ENCODE data around the gene TBXAS1. TPM values are rescaled to one million over a fixed set of nuclear protein-coding genes. Genes with fewer than 3 reads are reported as not detected.
A peak's percentile ranks its signal among the peaks of the same experiment; 100 is the strongest.

The TBXAS1 gene
- total RNA-seq, 1 donor from 2014 or later: 65.4 TPM

GRCh38 chr7:140055833-140056232 is 226.8 kb downstream of the TBXAS1 start:
- DNase-seq: no peak
- Histone ChIP-seq H3K9me3 (no peaks in the 10 kb centered on the region), H3K27ac (no peak overlapping the region), H3K4me3 (no peak overlapping the region), H3K27me3 (no peaks in the 10 kb centered on the region), H3K36me3 (peaks cover 37% of the 10 kb centered on the region), H3K4me1 (peaks cover 41% of the 10 kb centered on the region)
- no peak for ATAC-seq
- TF ChIP-seq CTCF (IDR thresholded peaks at IDR 0.05): no peak
- intact Hi-C loops (cut with DNase I): no loop called here

GRCh38 chr7:140056431-140057142 is 227.5 kb downstream of the TBXAS1 start:
- peak; percentile 41 for ATAC-seq
- intact Hi-C loops (cut with DNase I): no loop called here
- Histone ChIP-seq H3K27ac (peak overlapping the region; percentile 26), H3K36me3 (peaks cover 37% of the 10 kb centered on the region), H3K9me3 (no peaks in the 10 kb centered on the region), H3K4me3 (no peak overlapping the region), H3K27me3 (no peaks in the 10 kb centered on the region), H3K4me1 (peaks cover 49% of the 10 kb centered on the region)
- no peak for TF ChIP-seq CTCF (IDR thresholded peaks at IDR 0.05)
- no peak for DNase-seq

- H3K9me3 ChIP-seq: no peaks in the 10 kb centered on the region
- H3K27ac ChIP-seq: peak overlapping the region; percentile 26
- H3K36me3 ChIP-seq: peaks cover 37% of the 10 kb centered on the region
- intact Hi-C loops (cut with DNase I): no loop called here
- no peak for TF ChIP-seq CTCF (IDR thresholded peaks at IDR 0.05)
- H3K4me3 ChIP-seq: no peak overlapping the region
- peaks cover 54% of the 10 kb centered on the region for H3K4me1 ChIP-seq
- ATAC-seq (no peak), DNase-seq (no peak)
- H3K27me3 ChIP-seq: no peaks in the 10 kb centered on the region
Measured at GRCh38 chr7:140057143-140057535, 228.1 kb downstream of the TBXAS1 start.

- Histone ChIP-seq H3K27ac (no peak overlapping the region), H3K9me3 (no peaks in the 10 kb centered on the region), H3K4me3 (no peak overlapping the region), H3K27me3 (no peaks in the 10 kb centered on the region), H3K36me3 (peaks cover 28% of the 10 kb centered on the region), H3K4me1 (peaks cover 58% of the 10 kb centered on the region)
- ATAC-seq (no peak), DNase-seq (no peak)
- TF ChIP-seq CTCF (IDR thresholded peaks at IDR 0.05): no peak
- intact Hi-C loops (cut with DNase I): no loop called here
Measured at GRCh38 chr7:140058517-140058916, 229.5 kb downstream of the TBXAS1 start.

- no peaks in the 10 kb centered on the region for H3K27me3 ChIP-seq
- intact Hi-C loops (cut with DNase I): no loop called here
- no peak overlapping the region for H3K4me3 ChIP-seq
- TF ChIP-seq CTCF (IDR thresholded peaks at IDR 0.05): no peak
- H3K27ac ChIP-seq: peak overlapping the region; percentile 2
- DNase-seq: no peak
- H3K4me1 ChIP-seq: peaks cover 51% of the 10 kb centered on the region
- peak; percentile 3 for ATAC-seq
- peaks cover 18% of the 10 kb centered on the region for H3K36me3 ChIP-seq
- no peaks in the 10 kb centered on the region for H3K9me3 ChIP-seq
Measured at GRCh38 chr7:140059273-140060242, 230.5 kb downstream of the TBXAS1 start.
